GM23338 (cell line): Measurements from ENCODE around the gene GRID2. TPM values are rescaled to one million over a fixed set of nuclear protein-coding genes. Genes with fewer than 3 reads are reported as not detected.

Experiments used
- ATAC-seq: fragments of 200-7000 bp; cut with Tn5 transposase; 3 replicates; pipeline ENCODE4 v1.9.1; 2020
- DNase-seq: peaks from one replicate; pipeline ENCODE4 v3.0.0-alpha.2; 2015; ENCODE audit warnings: low spot score
- H2AFZ ChIP-seq: fragments of 200-600 bp; sonication (generic); 2 replicates; pipeline ENCODE4 v1.8.0; 2016; ENCODE audit warnings: antibody characterized with exemption, mild to moderate bottlenecking, moderate library complexity
- H3F3A ChIP-seq: fragments of 200-600 bp; sonication (generic); replicated peaks from 2 replicates; pipeline ENCODE4 v1.8.0; 2017; ENCODE audit warnings: antibody characterized with exemption, mixed run types, low read depth
- H3K27ac ChIP-seq: fragments of 200-600 bp; sonication (generic); 2 replicates; pipeline ENCODE4 v1.6.1; 2016; ENCODE audit warnings: low read depth
- H3K27me3 ChIP-seq: fragments of 200-600 bp; sonication (generic); 2 replicates; pipeline ENCODE4 v1.8.0; 2016; ENCODE audit warnings: mild to moderate bottlenecking, mixed run types, moderate library complexity; ENCODE audit not compliant: insufficient read depth
- H3K36me3 ChIP-seq: fragments of 200-600 bp; sonication (generic); 2 replicates; pipeline ENCODE4 v1.8.0; 2016; ENCODE audit warnings: mild to moderate bottlenecking; ENCODE audit not compliant: insufficient read depth
- H3K4me1 ChIP-seq: fragments of 200-600 bp; sonication (generic); 2 replicates; pipeline ENCODE4 v1.8.0; 2016; ENCODE audit warnings: mild to moderate bottlenecking, moderate library complexity; ENCODE audit not compliant: insufficient read depth
- H3K4me2 ChIP-seq: fragments of 200-600 bp; sonication (generic); 2 replicates; pipeline ENCODE4 v1.7.1; 2017; ENCODE audit warnings: mixed run types
- H3K4me3 ChIP-seq: fragments of 200-600 bp; sonication (generic); 2 replicates; pipeline ENCODE4 v1.6.1; 2016; ENCODE audit warnings: mixed run types
- H3K79me2 ChIP-seq: fragments of 200-600 bp; sonication (generic); replicated peaks from 2 replicates; pipeline ENCODE4 v1.8.0; 2017; ENCODE audit warnings: mild to moderate bottlenecking; ENCODE audit not compliant: insufficient read depth
- H3K9me2 ChIP-seq: fragments of 200-600 bp; sonication (generic); 2 replicates; pipeline ENCODE4 v1.8.0; 2017; ENCODE audit not compliant: insufficient read depth
- H4K20me1 ChIP-seq: fragments of 200-600 bp; sonication (generic); replicated peaks from 2 replicates; pipeline ENCODE4 v1.8.0; 2017; ENCODE audit warnings: mild to moderate bottlenecking; ENCODE audit not compliant: insufficient read depth
- H3K27ac Mint-ChIP-seq: 2 replicates; pipeline ENCODE4 v1.8.0; 2020; ENCODE audit warnings: inconsistent platforms, mild to moderate bottlenecking, moderate library complexity, mixed read lengths
- H3K27me3 Mint-ChIP-seq: 3 replicates; pipeline ENCODE4 v1.8.0; 2022; ENCODE audit warnings: low read depth, mild to moderate bottlenecking, moderate library complexity, mixed read lengths, inconsistent platforms; ENCODE audit not compliant: insufficient read depth, poor library complexity
- H3K36me3 Mint-ChIP-seq: 3 replicates; pipeline ENCODE4 v1.8.0; 2021; ENCODE audit warnings: low read depth, mild to moderate bottlenecking, inconsistent platforms, moderate library complexity, mixed read lengths
- H3K4me1 Mint-ChIP-seq: 3 replicates; pipeline ENCODE4 v1.8.0; 2020; ENCODE audit warnings: mild to moderate bottlenecking, inconsistent platforms, mixed read lengths
- H3K4me3 Mint-ChIP-seq: 3 replicates; pipeline ENCODE4 v1.8.0; 2021; ENCODE audit warnings: moderate library complexity, mild to moderate bottlenecking, inconsistent platforms, mixed read lengths
- H3K9me3 Mint-ChIP-seq: 3 replicates; pipeline ENCODE4 v1.8.0; 2020; ENCODE audit warnings: moderate library complexity, mild to moderate bottlenecking, inconsistent platforms, mixed read lengths
- JUNB ChIP-seq: IDR thresholded peaks from one replicate; pipeline ENCODE4 v1.6.1; 2016; ENCODE audit warnings: antibody characterized with exemption; ENCODE audit not compliant: unreplicated experiment
- NANOG ChIP-seq: IDR thresholded peaks from 2 replicates; pipeline ENCODE4 v1.6.1; 2016; ENCODE audit warnings: antibody characterized with exemption, borderline replicate concordance
- POLR2AphosphoS5 ChIP-seq: IDR thresholded peaks from 2 replicates; pipeline ENCODE4 v1.6.1; 2016; ENCODE audit warnings: antibody characterized with exemption, low read depth
- ZNF331 ChIP-seq: fragments of 250-450 bp; sonication (Bioruptor Pico); IDR thresholded peaks from 2 replicates; pipeline ENCODE4 v1.5.0; 2020; ENCODE audit warnings: low read depth, mild to moderate bottlenecking, moderate library complexity
- ZNF462 ChIP-seq: fragments of 250-450 bp; sonication (Bioruptor Pico); IDR thresholded peaks from 2 replicates; pipeline ENCODE4 v1.5.0; 2020; ENCODE audit warnings: mild to moderate bottlenecking, moderate library complexity
- polyA plus RNA-seq: library from polyadenylated mRNA; unstranded; fragments of >200 nt; fragmentation: Nextera tagmentation; extraction: Ambion mirVana; gene quantifications from 2 replicates; pipeline ENCODE4 v1.2.1, GENCODE V29; 2016
- total RNA-seq: library from RNA; depleted of rRNA; stranded (reverse); fragments of >200 nt; shearing (Covaris generic); gene quantifications from 2 replicates; pipeline ENCODE4 v1.2.3, GENCODE V29; 2014
- TF ChIP-seq, protein P1 (sequence below), 2 experiments: fragments of 200-600 bp in 1 of 2; sonication (generic) in 1 of 2; conservative IDR thresholded peaks; 2 replicates each; pipeline versions ENCODE4 v1.5.1 to v1.6.1; 2016 to 2017; ENCODE audit warnings: antibody characterized with exemption in 2 of 2, low read depth in 2 of 2, mild to moderate bottlenecking in 2 of 2, moderate library complexity in 1 of 2

GRID2 gene
- total and polyA plus RNA-seq, 2 experiments from 2014 or later = 19.9 to 65.4 TPM

GRCh38 chr4:93813092-93813491 lies 1509.3 kb downstream of the GRID2 start:
- ATAC-seq (no peak), DNase-seq (no peak)
- no peaks in the 10 kb centered on the region for H3K36me3 Mint-ChIP-seq
- no peaks in the 10 kb centered on the region for H4K20me1 ChIP-seq
- no peaks in the 10 kb centered on the region for H3F3A ChIP-seq
- H3K4me1 ChIP-seq = peaks cover 25% of the 10 kb centered on the region
- H3K4me3 Mint-ChIP-seq = no peak overlapping the region
- no peaks in the 10 kb centered on the region for H3K27me3 ChIP-seq
- no peaks in the 10 kb centered on the region for H3K79me2 ChIP-seq
- no peaks in the 10 kb centered on the region for H3K9me3 Mint-ChIP-seq
- no peak overlapping the region for H3K4me3 ChIP-seq
- H3K4me2 ChIP-seq = no peak overlapping the region
- TF ChIP-seq ZNF462 (CRISPR knock-in tag) (no peak), ZNF331 (CRISPR knock-in tag) (no peak), JUNB (no peak), POLR2AphosphoS5 (no peak), NANOG (no peak)
- TF ChIP-seq, protein P1, sequence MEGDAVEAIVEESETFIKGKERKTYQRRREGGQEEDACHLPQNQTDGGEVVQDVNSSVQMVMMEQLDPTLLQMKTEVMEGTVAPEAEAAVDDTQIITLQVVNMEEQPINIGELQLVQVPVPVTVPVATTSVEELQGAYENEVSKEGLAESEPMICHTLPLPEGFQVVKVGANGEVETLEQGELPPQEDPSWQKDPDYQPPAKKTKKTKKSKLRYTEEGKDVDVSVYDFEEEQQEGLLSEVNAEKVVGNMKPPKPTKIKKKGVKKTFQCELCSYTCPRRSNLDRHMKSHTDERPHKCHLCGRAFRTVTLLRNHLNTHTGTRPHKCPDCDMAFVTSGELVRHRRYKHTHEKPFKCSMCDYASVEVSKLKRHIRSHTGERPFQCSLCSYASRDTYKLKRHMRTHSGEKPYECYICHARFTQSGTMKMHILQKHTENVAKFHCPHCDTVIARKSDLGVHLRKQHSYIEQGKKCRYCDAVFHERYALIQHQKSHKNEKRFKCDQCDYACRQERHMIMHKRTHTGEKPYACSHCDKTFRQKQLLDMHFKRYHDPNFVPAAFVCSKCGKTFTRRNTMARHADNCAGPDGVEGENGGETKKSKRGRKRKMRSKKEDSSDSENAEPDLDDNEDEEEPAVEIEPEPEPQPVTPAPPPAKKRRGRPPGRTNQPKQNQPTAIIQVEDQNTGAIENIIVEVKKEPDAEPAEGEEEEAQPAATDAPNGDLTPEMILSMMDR (conservative IDR thresholded peaks at IDR 0.05; ENCODE audit: low read depth in 2 of 2) = no peak
- H3K9me2 ChIP-seq = no peaks in the 10 kb centered on the region; the same call in 1 of the 2 replicates
- no peak overlapping the region for H2AFZ ChIP-seq
- H3K4me1 Mint-ChIP-seq = peaks cover 16% of the 10 kb centered on the region
- H3K36me3 ChIP-seq = no peaks in the 10 kb centered on the region
- no peak overlapping the region for H3K27ac Mint-ChIP-seq
- no peaks in the 10 kb centered on the region for H3K27me3 Mint-ChIP-seq
- H3K27ac ChIP-seq = no peak overlapping the region
